Inflammatory macrophage treated with lipopolysaccharide for 1 hour (primary cell): ENCODE measurements around the gene PTPRA.
"Not testable (repeated sequence)": the region's sequence is repeated elsewhere in the genome, so short reads cannot be mapped to it uniquely, and the experiment has no call there.

Experiments used
- DNase-seq, 2 donors: peaks; one replicate each; pipeline ENCODE4 v3.0.0-alpha.2; 2020 to 2022

PTPRA gene

GRCh38 chr20:3010985-3011723, 137.9 kb downstream of the PTPRA start:
- no peak for DNase-seq

GRCh38 chr20:3011752-3012151, 138.5 kb downstream of the PTPRA start:
- DNase-seq: no peak

GRCh38 chr20:3013771-3014170, 140.5 kb downstream of the PTPRA start:
- no peak for DNase-seq

- DNase-seq: no peak
Measured at GRCh38 chr20:3014179-3014578, 140.9 kb downstream of the PTPRA start.

GRCh38 chr20:3014662-3015061, 141.4 kb downstream of the PTPRA start:
- DNase-seq: no peak

GRCh38 chr20:3015302-3015701, 142.0 kb downstream of the PTPRA start:
- DNase-seq: not testable (repeated sequence)

GRCh38 chr20:3021327-3021726, 148.0 kb downstream of the PTPRA start:
- DNase-seq: no peak

- no peak for DNase-seq
Measured at GRCh38 chr20:3021777-3022176, 148.5 kb downstream of the PTPRA start.

GRCh38 chr20:3022559-3023490, 149.5 kb downstream of the PTPRA start:
- DNase-seq: not testable (repeated sequence)

GRCh38 chr20:3027987-3028386, 154.7 kb downstream of the PTPRA start:
- DNase-seq: no peak

- DNase-seq: no peak
Measured at GRCh38 chr20:3031524-3032147, 158.4 kb downstream of the PTPRA start.

GRCh38 chr20:3032624-3033023, 159.3 kb downstream of the PTPRA start:
- DNase-seq: no peak

- no peak for DNase-seq
Measured at GRCh38 chr20:3037654-3038053, 164.4 kb downstream of the PTPRA start.

GRCh38 chr20:3038454-3038853, 165.2 kb downstream of the PTPRA start:
- DNase-seq: no peak

GRCh38 chr20:3039426-3039825, 166.1 kb downstream of the PTPRA start:
- DNase-seq: no peak

GRCh38 chr20:3040086-3040485, 166.8 kb downstream of the PTPRA start:
- DNase-seq: no peak

GRCh38 chr20:3041854-3042409, 168.7 kb downstream of the PTPRA start:
- DNase-seq: no peak

GRCh38 chr20:3042625-3043024, 169.3 kb downstream of the PTPRA start:
- DNase-seq: no peak

GRCh38 chr20:3043322-3043721, 170.0 kb downstream of the PTPRA start, which contains the start of gene GNRH2:
TSS of gene GNRH2 (plus strand) at chr20:3043622. CDS start at chr20:3044415, 793 bp downstream.
- no peak for DNase-seq

- no peak for DNase-seq
Measured at GRCh38 chr20:3044336-3044965, 171.2 kb downstream of the PTPRA start.

- DNase-seq: peak; percentile 71 to 75
Measured at GRCh38 chr20:3045042-3045815, 171.9 kb downstream of the PTPRA start.
